T-helper 17 cell (primary cell): ENCODE measurements around the gene SEC61A2. TPM values are rescaled to one million over a fixed set of nuclear protein-coding genes. Genes with fewer than 3 reads are reported as not detected.
"Not testable (repeated sequence)": the region's sequence is repeated elsewhere in the genome, so short reads cannot be mapped to it uniquely, and the experiment has no call there.

ENCODE experiments used
- ATAC-seq: fragments of 150-1000 bp; cut with Tn5 transposase; 2 replicates; pipeline ENCODE4 v1.10.0; 2021; ENCODE audit warnings: mild to moderate bottlenecking, moderate library complexity
- DNase-seq, 3 donors: peaks; one replicate each; pipeline versions ENCODE4 v3.0.0 to v3.0.0-alpha.2; 2020 to 2021
- H3K9me3 ChIP-seq: one replicate; pipeline ENCODE4 v1.7.0; 2013; ENCODE audit warnings: low read length, mild to moderate bottlenecking; ENCODE audit not compliant: control insufficient read depth, poor library complexity, severe bottlenecking
- H3K27ac Mint-ChIP-seq: one replicate; pipeline ENCODE4 v1.8.0; 2022; ENCODE audit warnings: mild to moderate bottlenecking, moderate library complexity, mixed read lengths
- H3K27me3 Mint-ChIP-seq: one replicate; pipeline ENCODE4 v1.8.0; 2022; ENCODE audit warnings: mixed read lengths
- H3K36me3 Mint-ChIP-seq: one replicate; pipeline ENCODE4 v1.8.0; 2022; ENCODE audit warnings: low read depth, mixed read lengths
- H3K4me1 Mint-ChIP-seq: one replicate; pipeline ENCODE4 v1.8.0; 2022; ENCODE audit warnings: mild to moderate bottlenecking, mixed read lengths
- H3K4me3 Mint-ChIP-seq: one replicate; pipeline ENCODE4 v1.8.0; 2022; ENCODE audit warnings: mild to moderate bottlenecking, moderate library complexity, mixed read lengths
- total RNA-seq, 4 donors: library from RNA in 2 of 4; stranded (reverse) in 2 of 4; gene quantifications; one replicate each; pipeline ENCODE4 v1.2.3 and lab custom pipeline; 2022 to 2026

Gene SEC61A2
- total RNA-seq = 10 to 100 TPM; 17.2 to 18.9 TPM
- 13.6 to 18.8 reads per million in 2 donors for total RNA-seq (lab: John Stamatoyannopoulos, UW)

- no peaks in the 10 kb centered on the region for H3K36me3 Mint-ChIP-seq
- peak within 1 kb of the TSS; percentile 89 for H3K4me3 Mint-ChIP-seq
- H3K9me3 ChIP-seq = no peaks in the 10 kb centered on the region
- peaks cover 20% of the 10 kb centered on the region for H3K4me1 Mint-ChIP-seq
- DNase-seq = peak; percentile 99 to 100 (median 100)
- peak; percentile 91 for ATAC-seq
- peak within 1 kb of the TSS; percentile 86 for H3K27ac Mint-ChIP-seq
- no peaks in the 10 kb centered on the region for H3K27me3 Mint-ChIP-seq
Observed at GRCh38 chr10:12129222-12130111, at the start of gene SEC61A2. Gene SEC61A2 (plus strand): TSS chr10:12129677. CDS start chr10:12129788, 111 bp downstream.

GRCh38 chr10:12081470-12081869 lies 48.0 kb upstream of the SEC61A2 start:
- Mint-ChIP-seq H3K36me3 (no peaks in the 10 kb centered on the region), H3K4me1 (no peaks in the 10 kb centered on the region), H3K27ac (no peak overlapping the region), H3K4me3 (no peak overlapping the region), H3K27me3 (no peaks in the 10 kb centered on the region)
- ATAC-seq (no peak), DNase-seq (no peak)
- no peaks in the 10 kb centered on the region for H3K9me3 ChIP-seq

- H3K4me1 Mint-ChIP-seq = no peaks in the 10 kb centered on the region
- H3K4me3 Mint-ChIP-seq = no peak overlapping the region
- H3K36me3 Mint-ChIP-seq = no peaks in the 10 kb centered on the region
Observed at GRCh38 chr10:12081879-12082557, 47.5 kb upstream of the SEC61A2 start.

GRCh38 chr10:12088919-12089318 lies 40.6 kb upstream of the SEC61A2 start:
- Mint-ChIP-seq H3K27ac (no peak overlapping the region), H3K27me3 (no peaks in the 10 kb centered on the region), H3K4me1 (no peaks in the 10 kb centered on the region), H3K4me3 (no peak overlapping the region), H3K36me3 (peaks cover 6% of the 10 kb centered on the region)
- DNase-seq = no peak
- H3K9me3 ChIP-seq = no peaks in the 10 kb centered on the region
- no peak for ATAC-seq

More at GRCh38 chr10:12081879-12082557, 47.5 kb upstream of the SEC61A2 start:
- Mint-ChIP-seq H3K27me3 (no peaks in the 10 kb centered on the region), H3K27ac (no peak overlapping the region)
- ATAC-seq (no peak), DNase-seq (no peak)
- no peaks in the 10 kb centered on the region for H3K9me3 ChIP-seq

GRCh38 chr10:12091421-12091820 lies 38.1 kb upstream of the SEC61A2 start:
- H3K9me3 ChIP-seq = no peaks in the 10 kb centered on the region
- Mint-ChIP-seq H3K4me1 (no peaks in the 10 kb centered on the region), H3K27me3 (no peaks in the 10 kb centered on the region), H3K4me3 (no peak overlapping the region), H3K36me3 (peaks cover 8% of the 10 kb centered on the region), H3K27ac (no peak overlapping the region)
- DNase-seq = no peak
- ATAC-seq = no peak

GRCh38 chr10:12097361-12097760 lies 32.1 kb upstream of the SEC61A2 start:
- not testable (repeated sequence) for H3K9me3 ChIP-seq, H3K27me3 Mint-ChIP-seq, H3K36me3 Mint-ChIP-seq, ATAC-seq, H3K4me1 Mint-ChIP-seq, DNase-seq, H3K4me3 Mint-ChIP-seq
- H3K27ac Mint-ChIP-seq = peak overlapping the region; percentile 21

GRCh38 chr10:12097791-12098190 lies 31.7 kb upstream of the SEC61A2 start:
- no peak for ATAC-seq
- Mint-ChIP-seq H3K27ac (peak overlapping the region; percentile 21), H3K36me3 (peaks cover 2% of the 10 kb centered on the region), H3K27me3 (no peaks in the 10 kb centered on the region), H3K4me3 (no peak overlapping the region), H3K4me1 (peaks cover 2% of the 10 kb centered on the region)
- DNase-seq = no peak
- H3K9me3 ChIP-seq = no peaks in the 10 kb centered on the region

- DNase-seq (no peak), ATAC-seq (no peak)
- peaks cover 2% of the 10 kb centered on the region for H3K4me1 Mint-ChIP-seq
- peaks cover 4% of the 10 kb centered on the region for H3K36me3 Mint-ChIP-seq
- no peaks in the 10 kb centered on the region for H3K9me3 ChIP-seq
- H3K4me3 Mint-ChIP-seq = no peak overlapping the region
- no peaks in the 10 kb centered on the region for H3K27me3 Mint-ChIP-seq
- no peak overlapping the region for H3K27ac Mint-ChIP-seq
Observed at GRCh38 chr10:12098966-12099365, 30.5 kb upstream of the SEC61A2 start.

GRCh38 chr10:12103802-12104201 lies 25.7 kb upstream of the SEC61A2 start:
- H3K4me1 Mint-ChIP-seq = peaks cover 2% of the 10 kb centered on the region
- H3K9me3 ChIP-seq = no peaks in the 10 kb centered on the region
- DNase-seq (no peak), ATAC-seq (no peak)
- H3K27me3 Mint-ChIP-seq = no peaks in the 10 kb centered on the region
- peaks cover 2% of the 10 kb centered on the region for H3K36me3 Mint-ChIP-seq
- no peak overlapping the region for H3K4me3 Mint-ChIP-seq
- H3K27ac Mint-ChIP-seq = peak overlapping the region; percentile 32

- no peak for DNase-seq
- peaks cover 11% of the 10 kb centered on the region for H3K36me3 Mint-ChIP-seq
- ATAC-seq = no peak
- H3K4me1 Mint-ChIP-seq = peaks cover 7% of the 10 kb centered on the region
- no peaks in the 10 kb centered on the region for H3K9me3 ChIP-seq
- H3K27me3 Mint-ChIP-seq = no peaks in the 10 kb centered on the region
- H3K4me3 Mint-ChIP-seq = no peak overlapping the region
- no peak overlapping the region for H3K27ac Mint-ChIP-seq
Observed at GRCh38 chr10:12107781-12108180, 21.7 kb upstream of the SEC61A2 start.

GRCh38 chr10:12109286-12109685 lies 20.2 kb upstream of the SEC61A2 start:
- no peak overlapping the region for H3K27ac Mint-ChIP-seq
- ATAC-seq = no peak

GRCh38 chr10:12111528-12111927 lies 17.9 kb upstream of the SEC61A2 start:
- H3K36me3 Mint-ChIP-seq = peaks cover 8% of the 10 kb centered on the region

More at GRCh38 chr10:12109286-12109685, 20.2 kb upstream of the SEC61A2 start:
- no peaks in the 10 kb centered on the region for H3K9me3 ChIP-seq
- no peak overlapping the region for H3K4me3 Mint-ChIP-seq
- H3K27me3 Mint-ChIP-seq = no peaks in the 10 kb centered on the region
- DNase-seq = no peak
- H3K36me3 Mint-ChIP-seq = peaks cover 8% of the 10 kb centered on the region
- H3K4me1 Mint-ChIP-seq = peaks cover 10% of the 10 kb centered on the region

GRCh38 chr10:12113627-12114026 lies 15.8 kb upstream of the SEC61A2 start:
- ATAC-seq (no peak), DNase-seq (no peak)
- no peaks in the 10 kb centered on the region for H3K27me3 Mint-ChIP-seq
- H3K4me1 Mint-ChIP-seq = peaks cover 9% of the 10 kb centered on the region
- H3K27ac Mint-ChIP-seq = peak overlapping the region; percentile 0
- peaks cover 8% of the 10 kb centered on the region for H3K36me3 Mint-ChIP-seq
- H3K4me3 Mint-ChIP-seq = no peak overlapping the region
- no peaks in the 10 kb centered on the region for H3K9me3 ChIP-seq

More at GRCh38 chr10:12111528-12111927, 17.9 kb upstream of the SEC61A2 start:
- Mint-ChIP-seq H3K27me3 (no peaks in the 10 kb centered on the region), H3K4me3 (no peak overlapping the region), H3K4me1 (peaks cover 9% of the 10 kb centered on the region), H3K27ac (peak overlapping the region; percentile 0)
- no peak for DNase-seq
- no peak for ATAC-seq
- no peaks in the 10 kb centered on the region for H3K9me3 ChIP-seq
